ENCODE measurements around the gene UGGT2. TPM values are rescaled to one million over a fixed set of nuclear protein-coding genes. Genes with fewer than 3 reads are reported as not detected.

The UGGT2 gene
- total RNA-seq, 1 donor from 2014 or later: 47.5 TPM

GRCh38 chr13:96041326-96042110 lies 11.7 kb downstream of the UGGT2 start:
- DNase-seq (ENCODE audit: low spot score in 2 of 2, unreplicated experiment in 2 of 2): no peak
- H3K4me1 Mint-ChIP-seq: no peaks in the 10 kb centered on the region

GRCh38 chr13:96036515-96036914 lies 16.7 kb downstream of the UGGT2 start:
- Mint-ChIP-seq H3K4me3 (no peak overlapping the region), H3K27me3 (ENCODE audit: low read depth) (no peaks in the 10 kb centered on the region), H3K4me1 (peaks cover 4% of the 10 kb centered on the region), H3K27ac (no peak overlapping the region), H3K9me3 (peaks cover 5% of the 10 kb centered on the region), H3K36me3 (peaks cover 14% of the 10 kb centered on the region)
- no peak for DNase-seq (ENCODE audit: low spot score in 2 of 2, unreplicated experiment in 2 of 2)
- TF ChIP-seq CTCF (IDR thresholded peaks at IDR 0.05; ENCODE audit: unreplicated experiment): no peak

More at GRCh38 chr13:96041326-96042110, 11.7 kb downstream of the UGGT2 start:
- Mint-ChIP-seq H3K36me3 (peaks cover 47% of the 10 kb centered on the region), H3K27ac (no peak overlapping the region), H3K9me3 (peaks cover 42% of the 10 kb centered on the region), H3K4me3 (no peak overlapping the region), H3K27me3 (ENCODE audit: low read depth) (no peaks in the 10 kb centered on the region)
- no peak for TF ChIP-seq CTCF (IDR thresholded peaks at IDR 0.05; ENCODE audit: unreplicated experiment)

- Mint-ChIP-seq H3K27me3 (ENCODE audit: low read depth) (no peaks in the 10 kb centered on the region), H3K36me3 (peaks cover 9% of the 10 kb centered on the region), H3K9me3 (peaks cover 5% of the 10 kb centered on the region), H3K4me3 (no peak overlapping the region), H3K4me1 (peaks cover 4% of the 10 kb centered on the region), H3K27ac (no peak overlapping the region)
- no peak for TF ChIP-seq CTCF (IDR thresholded peaks at IDR 0.05; ENCODE audit: unreplicated experiment)
- no peak for DNase-seq (ENCODE audit: low spot score in 2 of 2, unreplicated experiment in 2 of 2)
Measured at GRCh38 chr13:96034662-96035061, 18.5 kb downstream of the UGGT2 start.

GRCh38 chr13:96033220-96034015 lies 19.8 kb downstream of the UGGT2 start:
- Mint-ChIP-seq H3K27ac (no peak overlapping the region), H3K9me3 (peaks cover 5% of the 10 kb centered on the region), H3K4me1 (peaks cover 4% of the 10 kb centered on the region), H3K4me3 (no peak overlapping the region), H3K36me3 (peaks cover 4% of the 10 kb centered on the region), H3K27me3 (ENCODE audit: low read depth) (no peaks in the 10 kb centered on the region)
- DNase-seq (ENCODE audit: low spot score in 2 of 2, unreplicated experiment in 2 of 2): no peak
- TF ChIP-seq CTCF (IDR thresholded peaks at IDR 0.05; ENCODE audit: unreplicated experiment): no peak

- peaks cover 4% of the 10 kb centered on the region for H3K36me3 Mint-ChIP-seq
- H3K4me3 Mint-ChIP-seq: no peak overlapping the region
- DNase-seq (ENCODE audit: low spot score in 2 of 2, unreplicated experiment in 2 of 2): no peak
- H3K9me3 Mint-ChIP-seq: peaks cover 5% of the 10 kb centered on the region
- H3K27me3 Mint-ChIP-seq (ENCODE audit: low read depth): no peaks in the 10 kb centered on the region
- no peak overlapping the region for H3K27ac Mint-ChIP-seq
- peaks cover 4% of the 10 kb centered on the region for H3K4me1 Mint-ChIP-seq
- TF ChIP-seq CTCF (IDR thresholded peaks at IDR 0.05; ENCODE audit: unreplicated experiment): no peak
Measured at GRCh38 chr13:96032717-96033116, 20.5 kb downstream of the UGGT2 start.

All from mesothelial cell of epicardium (in vitro differentiated cells).